HPDE6-E6E7 (cell line): ENCODE measurements around the gene CCL4L2.
"Not testable (repeated sequence)": the region's sequence is repeated elsewhere in the genome, so short reads cannot be mapped to it uniquely, and the experiment has no call there.

ENCODE experiments used
- DNase-seq: peaks from one replicate; pipeline ENCODE4 v3.0.0; 2011; ENCODE audit warnings: missing footprints; ENCODE audit errors: extremely low spot score

The CCL4L2 gene

GRCh38 chr17:36195434-36196130, 15.3 kb upstream of the CCL4L2 start:
- no peak for DNase-seq

GRCh38 chr17:36196131-36196486, 14.8 kb upstream of the CCL4L2 start:
- no peak for DNase-seq

GRCh38 chr17:36197387-36197703, 13.5 kb upstream of the CCL4L2 start:
- no peak for DNase-seq

- no peak for DNase-seq
Measured at GRCh38 chr17:36198831-36199465, 11.9 kb upstream of the CCL4L2 start.

- not testable (repeated sequence) for DNase-seq
Measured at GRCh38 chr17:36201102-36201501, 9.8 kb upstream of the CCL4L2 start.

- not testable (repeated sequence) for DNase-seq
Measured at GRCh38 chr17:36201506-36201905, 9.4 kb upstream of the CCL4L2 start.

GRCh38 chr17:36203335-36203734, 7.5 kb upstream of the CCL4L2 start:
- no peak for DNase-seq

GRCh38 chr17:36204724-36205500, 6.0 kb upstream of the CCL4L2 start:
- DNase-seq = no peak

- no peak for DNase-seq
Measured at GRCh38 chr17:36205637-36206485, 5.0 kb upstream of the CCL4L2 start.

GRCh38 chr17:36206486-36206821, 4.4 kb upstream of the CCL4L2 start:
- not testable (repeated sequence) for DNase-seq

- DNase-seq = not testable (repeated sequence)
Measured at GRCh38 chr17:36207383-36207782, 3.5 kb upstream of the CCL4L2 start.

GRCh38 chr17:36209575-36209974, 1.3 kb upstream of the CCL4L2 start:
- no peak for DNase-seq

GRCh38 chr17:36211484-36212271, 815 bp downstream of the CCL4L2 start:
- not testable (repeated sequence) for DNase-seq

- no peak for DNase-seq
Measured at GRCh38 chr17:36212272-36212605, 1.4 kb downstream of the CCL4L2 start.

- DNase-seq = no peak
Measured at GRCh38 chr17:36212966-36213365, 2.1 kb downstream of the CCL4L2 start.

- no peak for DNase-seq
Measured at GRCh38 chr17:36213695-36214094, 2.8 kb downstream of the CCL4L2 start.

GRCh38 chr17:36214918-36215317, 4.1 kb downstream of the CCL4L2 start:
- no peak for DNase-seq

- not testable (repeated sequence) for DNase-seq
Measured at GRCh38 chr17:36215406-36216308, 4.8 kb downstream of the CCL4L2 start.

GRCh38 chr17:36219556-36219955, 8.7 kb downstream of the CCL4L2 start:
- not testable (repeated sequence) for DNase-seq
